Stimulated activated CD4-positive, alpha-beta T cell treated with anti-CD3 and anti-CD28 coated beads, Interleukin-12 subunit alpha, Interleukin-12 subunit beta, amount 100 ng/mL, for 24 hours (primary cell): ENCODE data around the gene GPBAR1.
"Not testable (repeated sequence)": the region's sequence is repeated elsewhere in the genome, so short reads cannot be mapped to it uniquely, and the experiment has no call there.

ENCODE experiments used
- DNase-seq, 2 experiments: peaks; one replicate each; pipeline ENCODE4 v3.0.0-alpha.2; 2020; ENCODE audit warnings: low read depth in 2 of 2

The GPBAR1 gene

DNA sequence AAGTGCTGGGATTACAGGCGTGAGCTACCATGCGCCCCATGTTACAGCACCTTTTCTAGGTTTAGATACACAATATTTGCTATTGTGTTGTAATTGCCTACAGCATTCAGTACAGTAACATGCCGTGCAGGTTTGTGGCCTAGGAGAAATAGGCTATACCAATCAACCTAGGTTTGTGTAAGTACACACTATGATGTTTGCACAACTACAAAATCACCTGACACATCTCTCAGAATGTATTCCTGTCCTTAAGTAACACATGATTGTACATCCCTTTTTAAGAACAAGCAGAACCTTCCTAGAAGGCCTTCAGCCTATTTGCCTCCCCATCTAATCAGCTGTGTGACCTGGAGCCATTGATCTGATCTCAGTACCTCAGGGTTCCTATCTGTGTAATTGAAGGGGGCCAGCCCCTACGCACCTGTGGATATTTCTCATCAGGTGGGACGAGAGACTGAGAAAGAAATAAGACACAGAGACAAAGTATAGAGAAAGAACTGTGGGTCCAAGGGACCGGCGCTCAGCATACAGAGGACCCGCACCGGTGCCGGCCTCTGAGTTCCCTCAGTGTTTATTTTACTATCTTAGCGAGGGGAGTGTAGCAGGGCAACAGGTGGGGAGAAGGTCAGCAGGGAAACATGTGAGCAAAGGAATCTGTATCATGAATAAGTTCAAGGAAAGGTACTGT lies 50.2 kb downstream of the GPBAR1 start:
- no peak for DNase-seq

- DNase-seq: not testable (repeated sequence)
These were observed 50.9 kb downstream of the GPBAR1 start for GRCh38 chr2:218311541-218312266.

DNA sequence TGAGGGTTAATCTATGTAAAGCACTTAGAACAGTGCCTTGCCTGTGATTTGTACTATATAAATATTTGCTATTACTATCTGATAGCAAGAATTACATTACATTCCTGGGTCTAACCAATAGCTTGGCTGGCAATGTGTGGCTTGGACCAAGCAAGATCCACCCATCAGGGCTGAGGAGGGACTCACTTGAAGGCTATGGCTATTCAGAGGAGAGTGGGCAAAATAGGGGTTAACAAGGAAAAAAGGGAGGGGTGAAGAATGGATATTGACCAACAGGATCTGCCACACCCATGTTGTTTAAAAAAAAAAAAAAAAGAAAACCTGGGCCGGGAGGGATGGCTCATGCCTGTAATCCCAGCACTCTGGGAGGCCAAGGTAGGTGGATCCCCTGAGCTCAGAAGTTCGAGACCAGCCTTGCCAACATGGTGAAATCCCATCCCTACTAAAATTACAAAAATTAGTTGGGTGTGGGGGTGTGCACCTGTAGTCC lies 51.5 kb downstream of the GPBAR1 start:
- no peak for DNase-seq

DNA sequence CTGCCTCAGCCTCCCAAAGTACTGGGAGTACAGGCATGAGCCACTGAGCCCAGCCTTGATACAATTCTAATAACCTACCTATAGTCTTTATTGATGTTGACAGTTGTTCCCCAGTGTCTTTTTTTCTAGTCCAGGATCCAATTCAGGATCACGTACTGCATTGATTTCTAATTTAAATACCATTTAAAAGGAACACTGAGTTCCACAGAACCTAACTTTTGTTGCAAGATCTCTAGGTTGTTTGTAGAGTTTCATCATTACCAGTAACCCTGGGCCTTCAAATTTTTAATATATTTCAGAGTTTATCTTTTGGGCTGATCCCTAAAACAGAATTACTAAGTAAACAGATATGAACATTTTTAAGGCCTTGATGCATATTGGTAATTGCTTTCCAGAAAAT lies 52.5 kb downstream of the GPBAR1 start:
- DNase-seq: no peak
